HCT116 (cell line): ENCODE data around the gene CDH4. TPM values are rescaled to one million over a fixed set of nuclear protein-coding genes. Genes with fewer than 3 reads are reported as not detected.

Experiments used
- ATAC-seq: fragments of 200-7000 bp; cut with Tn5 transposase; 2 replicates; pipeline ENCODE4 v1.9.1; 2020; ENCODE audit warnings: mild to moderate bottlenecking, moderate library complexity
- BruUV-seq: library from RNA; stranded (reverse); fragments of 400-500 nt; replicated peaks from 2 replicates; lab custom pipeline; 2021; lab: Mats Ljungman, UMichigan
- CTCF ChIA-PET: fragments of 300-600 bp; sonication (Branson Sonifier 250); formaldehyde crosslinking; loops from one replicate; lab custom pipeline; 2021; ENCODE audit warnings: antibody characterized with exemption; lab: Charles Lee
- POLR2A ChIA-PET: fragments of 300-600, 350-600 bp; sonication (Branson Sonifier 250); formaldehyde crosslinking; loops from one replicate; lab custom pipeline; 2021; ENCODE audit warnings: antibody characterized with exemption; lab: Charles Lee
- RAD21 ChIA-PET, 2 experiments: fragments of 300-600 bp; sonication (Branson Sonifier 250); formaldehyde crosslinking; loops; one replicate each; lab custom pipeline; 2023; ENCODE audit warnings: low total read pairs in 2 of 2; ENCODE audit not compliant: uncharacterized antibody in 2 of 2, unreplicated experiment in 2 of 2, low non-redundant PET in 1 of 2; lab: Charles Lee
- DNase-seq: peaks from one replicate; pipeline ENCODE4 v3.0.0-alpha.2; 2010; ENCODE audit warnings: low read depth, low spot score
- H2AFZ ChIP-seq: fragments of 200-600 bp; shearing (Covaris generic), sonication (generic); 2 replicates; pipeline ENCODE4 v1.6.1; 2017; ENCODE audit warnings: low read depth, mixed run types, mixed read lengths, antibody characterized with exemption, low read length; ENCODE audit not compliant: poor library complexity, severe bottlenecking
- H3K27ac ChIP-seq: 2 replicates; pipeline ENCODE4 v1.5.1; 2012; ENCODE audit warnings: low read depth, low read length
- H3K27me3 ChIP-seq: fragments of 200-600 bp; sonication (generic); 2 replicates; pipeline ENCODE4 v1.6.1; 2016; ENCODE audit warnings: mixed run types, low read length, mixed read lengths; ENCODE audit not compliant: insufficient read depth
- H3K36me3 ChIP-seq, 2 experiments: fragments of 200-500 bp in 1 of 2; fragments of 200-600 bp in 1 of 2; sonication (Bioruptor generic) in 1 of 2; sonication (generic) in 1 of 2; 2 replicates each; pipeline versions ENCODE4 v1.5.1 to v1.6.1; 2014 to 2016; ENCODE audit warnings: low read length in 2 of 2, inconsistent platforms in 1 of 2, mixed read lengths in 1 of 2, mixed run types in 1 of 2; ENCODE audit not compliant: insufficient read depth in 2 of 2, control insufficient read depth in 1 of 2
- H3K4me1 ChIP-seq, 2 experiments: fragments of 200-600 bp in 1 of 2; sonication (generic) in 1 of 2; 2 replicates each; pipeline versions ENCODE4 v1.5.1 to v1.6.1; 2012 to 2017; ENCODE audit warnings: low read length in 2 of 2, inconsistent platforms in 1 of 2, mild to moderate bottlenecking in 1 of 2, mixed read lengths in 1 of 2, mixed run types in 1 of 2, moderate library complexity in 1 of 2; ENCODE audit not compliant: insufficient read depth in 2 of 2, control insufficient read depth in 1 of 2
- H3K4me2 ChIP-seq: fragments of 200-600 bp; sonication (generic); 2 replicates; pipeline ENCODE4 v1.6.1; 2017; ENCODE audit warnings: mixed run types, low read length, mixed read lengths
- H3K4me3 ChIP-seq, 2 experiments: fragments of 200-600 bp in 1 of 2; sonication (generic) in 1 of 2; replicated peaks in 1 of 2; 2 replicates each; pipeline ENCODE4 v1.5.1; 2011 to 2016; ENCODE audit warnings: low read length in 2 of 2, control low read depth in 1 of 2, low read depth in 1 of 2, mild to moderate bottlenecking in 1 of 2, mixed read lengths in 1 of 2, mixed run types in 1 of 2
- H3K79me2 ChIP-seq: fragments of 200-600 bp; sonication (generic); 2 replicates; pipeline ENCODE4 v1.6.1; 2017; ENCODE audit warnings: mild to moderate bottlenecking, mixed run types, low read length, moderate library complexity, mixed read lengths; ENCODE audit not compliant: insufficient read depth
- H3K9ac ChIP-seq: fragments of 200-600 bp; sonication (generic); 2 replicates; pipeline ENCODE4 v1.6.1; 2016; ENCODE audit warnings: low read length, mixed read lengths
- H3K9me2 ChIP-seq: fragments of 200-600 bp; sonication (generic), shearing (Covaris generic); 2 replicates; pipeline ENCODE4 v1.6.1; 2017; ENCODE audit warnings: mixed run types, mild to moderate bottlenecking, moderate library complexity; ENCODE audit not compliant: insufficient read depth
- H3K9me3 ChIP-seq, 2 experiments: fragments of 200-500 bp in 1 of 2; fragments of 200-600 bp in 1 of 2; sonication (Bioruptor generic) in 1 of 2; sonication (generic) in 1 of 2; 2 replicates each; pipeline ENCODE4 v1.6.1; 2014 to 2017; ENCODE audit warnings: low read length in 2 of 2, mixed read lengths in 2 of 2, inconsistent platforms in 1 of 2, low read depth in 1 of 2, mild to moderate bottlenecking in 1 of 2, mixed run types in 1 of 2, moderate library complexity in 1 of 2; ENCODE audit not compliant: control insufficient read depth in 1 of 2, insufficient read depth in 1 of 2
- H4K20me1 ChIP-seq: fragments of 200-600 bp; sonication (generic), shearing (Covaris generic); 2 replicates; pipeline ENCODE4 v1.6.1; 2017; ENCODE audit warnings: mixed run types, mild to moderate bottlenecking, moderate library complexity; ENCODE audit not compliant: insufficient read depth
- ATF3 ChIP-seq: IDR thresholded peaks from 2 replicates; pipeline ENCODE4 v1.6.1; 2012
- CBX3 ChIP-seq: IDR thresholded peaks from 2 replicates; pipeline ENCODE4 v1.6.1; 2012; ENCODE audit warnings: low read depth
- CEBPB ChIP-seq: IDR thresholded peaks from 2 replicates; pipeline ENCODE4 v1.6.1; 2012; ENCODE audit warnings: low read depth
- EGR1 ChIP-seq: IDR thresholded peaks from 2 replicates; pipeline ENCODE4 v1.6.1; 2012; ENCODE audit warnings: low read depth
- ELF1 ChIP-seq: IDR thresholded peaks from 2 replicates; pipeline ENCODE4 v1.6.1; 2012; ENCODE audit warnings: low read depth, borderline replicate concordance
- JUND ChIP-seq: IDR thresholded peaks from 2 replicates; pipeline ENCODE4 v1.6.1; 2012
- POLR2A ChIP-seq: IDR thresholded peaks from 2 replicates; pipeline ENCODE4 v1.7.0; 2011; ENCODE audit warnings: borderline replicate concordance; ENCODE audit not compliant: insufficient read depth, insufficient read length; ENCODE audit errors: extremely low read depth
- POLR2AphosphoS5 ChIP-seq: IDR thresholded peaks from 2 replicates; pipeline ENCODE4 v1.6.1; 2011; ENCODE audit warnings: mild to moderate bottlenecking, low read depth, low read length, moderate library complexity
- RAD21 ChIP-seq: IDR thresholded peaks from 2 replicates; pipeline ENCODE4 v1.6.1; 2012; ENCODE audit warnings: low read depth, mild to moderate bottlenecking
- REST ChIP-seq: IDR thresholded peaks from 2 replicates; pipeline ENCODE4 v1.6.1; 2012; ENCODE audit warnings: low read depth
- SIN3A ChIP-seq: IDR thresholded peaks from 2 replicates; pipeline ENCODE4 v1.6.1; 2012; ENCODE audit warnings: low read depth
- YY1 ChIP-seq: IDR thresholded peaks from 2 replicates; pipeline ENCODE4 v1.6.1; 2011; ENCODE audit warnings: low read length, low read depth, moderate library complexity, mild to moderate bottlenecking; ENCODE audit not compliant: insufficient replicate concordance; ENCODE audit errors: extremely low read depth
- ZFX ChIP-seq: fragments of 450-650 bp; IDR thresholded peaks from 2 replicates; pipeline ENCODE4 v1.6.1; 2017
- ZNF274 ChIP-seq: fragments of 200-500 bp; sonication (Bioruptor generic); IDR thresholded peaks from 2 replicates; pipeline ENCODE4 v1.6.1; 2014; ENCODE audit warnings: mild to moderate bottlenecking, low read depth, low read length, inconsistent platforms
- intact Hi-C: fragments of 100-400 bp; cut with micrococcal nuclease; formaldehyde crosslinking; loops from 2 replicates; pipeline ENCODE4 v1.10.0; 2022
- total RNA-seq: library from RNA; stranded (reverse); gene quantifications from one replicate; pipeline ENCODE4 v1.2.1, GENCODE V29; 2021; ENCODE audit not compliant: unreplicated experiment

The CDH4 gene
- total RNA-seq, 1 experiment from 2014 or later = not detected

GRCh38 chr20:61897401-61898295 lies 645.6 kb downstream of the CDH4 start:
- DNase-seq (no peak), ATAC-seq (no peak)
- H3K36me3 ChIP-seq = no peaks in the 10 kb centered on the region
- no peak overlapping the region for H3K4me2 ChIP-seq
- peaks cover 5% of the 10 kb centered on the region; the same call in 1 of the 2 replicates for H3K27me3 ChIP-seq
- ChIA-PET CTCF (no interaction called here), RAD21 (no interaction called here), POLR2A (no interaction called here)
- no peaks in the 10 kb centered on the region for H3K9me2 ChIP-seq
- no peaks in the 10 kb centered on the region for H3K79me2 ChIP-seq
- H3K27ac ChIP-seq = no peak overlapping the region
- no peak overlapping the region for H3K4me3 ChIP-seq
- no peaks in the 10 kb centered on the region for H3K4me1 ChIP-seq
- no peak overlapping the region for H2AFZ ChIP-seq
- intact Hi-C loops = loop anchor here (2.0 to 5.0 kb wide), 3 partner anchors 1687 to 1950 kb away; no protein-coding TSS in a partner anchor
- no TSS peak for BruUV-seq
- TF ChIP-seq YY1 (no peak), CBX3 (no peak), POLR2A (no peak), ATF3 (no peak), REST (no peak), RAD21 (no peak), POLR2AphosphoS5 (no peak), CEBPB (no peak), ZNF274 (no peak), EGR1 (no peak), JUND (no peak), ELF1 (no peak), ZFX (no peak), SIN3A (no peak)
- no peaks in the 10 kb centered on the region for H4K20me1 ChIP-seq
- no peaks in the 10 kb centered on the region for H3K9me3 ChIP-seq
- H3K9ac ChIP-seq = no peak overlapping the region
